ENCODE results near the gene REL.

Gene REL

DNA sequence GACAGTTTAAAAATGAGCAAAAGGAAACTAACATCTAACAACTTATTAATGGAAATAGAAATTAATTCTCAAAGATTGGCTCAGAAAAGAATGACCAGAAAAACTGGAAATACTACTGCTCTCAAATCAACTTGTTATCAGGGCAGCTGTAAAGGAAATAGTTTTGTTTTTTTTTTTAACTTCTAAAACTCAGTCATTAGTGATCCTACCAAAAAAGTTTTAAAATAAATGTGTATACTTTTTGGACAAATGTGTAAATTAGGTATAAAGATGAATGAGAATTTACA is 84.1 kb downstream of the REL start:
- DNase-seq (ENCODE audit: low spot score): no peak
- TF ChIP-seq, protein P1, sequence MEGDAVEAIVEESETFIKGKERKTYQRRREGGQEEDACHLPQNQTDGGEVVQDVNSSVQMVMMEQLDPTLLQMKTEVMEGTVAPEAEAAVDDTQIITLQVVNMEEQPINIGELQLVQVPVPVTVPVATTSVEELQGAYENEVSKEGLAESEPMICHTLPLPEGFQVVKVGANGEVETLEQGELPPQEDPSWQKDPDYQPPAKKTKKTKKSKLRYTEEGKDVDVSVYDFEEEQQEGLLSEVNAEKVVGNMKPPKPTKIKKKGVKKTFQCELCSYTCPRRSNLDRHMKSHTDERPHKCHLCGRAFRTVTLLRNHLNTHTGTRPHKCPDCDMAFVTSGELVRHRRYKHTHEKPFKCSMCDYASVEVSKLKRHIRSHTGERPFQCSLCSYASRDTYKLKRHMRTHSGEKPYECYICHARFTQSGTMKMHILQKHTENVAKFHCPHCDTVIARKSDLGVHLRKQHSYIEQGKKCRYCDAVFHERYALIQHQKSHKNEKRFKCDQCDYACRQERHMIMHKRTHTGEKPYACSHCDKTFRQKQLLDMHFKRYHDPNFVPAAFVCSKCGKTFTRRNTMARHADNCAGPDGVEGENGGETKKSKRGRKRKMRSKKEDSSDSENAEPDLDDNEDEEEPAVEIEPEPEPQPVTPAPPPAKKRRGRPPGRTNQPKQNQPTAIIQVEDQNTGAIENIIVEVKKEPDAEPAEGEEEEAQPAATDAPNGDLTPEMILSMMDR (IDR thresholded peaks at IDR 0.05; ENCODE audit: extremely low read depth, missing control alignments): no peak

DNA sequence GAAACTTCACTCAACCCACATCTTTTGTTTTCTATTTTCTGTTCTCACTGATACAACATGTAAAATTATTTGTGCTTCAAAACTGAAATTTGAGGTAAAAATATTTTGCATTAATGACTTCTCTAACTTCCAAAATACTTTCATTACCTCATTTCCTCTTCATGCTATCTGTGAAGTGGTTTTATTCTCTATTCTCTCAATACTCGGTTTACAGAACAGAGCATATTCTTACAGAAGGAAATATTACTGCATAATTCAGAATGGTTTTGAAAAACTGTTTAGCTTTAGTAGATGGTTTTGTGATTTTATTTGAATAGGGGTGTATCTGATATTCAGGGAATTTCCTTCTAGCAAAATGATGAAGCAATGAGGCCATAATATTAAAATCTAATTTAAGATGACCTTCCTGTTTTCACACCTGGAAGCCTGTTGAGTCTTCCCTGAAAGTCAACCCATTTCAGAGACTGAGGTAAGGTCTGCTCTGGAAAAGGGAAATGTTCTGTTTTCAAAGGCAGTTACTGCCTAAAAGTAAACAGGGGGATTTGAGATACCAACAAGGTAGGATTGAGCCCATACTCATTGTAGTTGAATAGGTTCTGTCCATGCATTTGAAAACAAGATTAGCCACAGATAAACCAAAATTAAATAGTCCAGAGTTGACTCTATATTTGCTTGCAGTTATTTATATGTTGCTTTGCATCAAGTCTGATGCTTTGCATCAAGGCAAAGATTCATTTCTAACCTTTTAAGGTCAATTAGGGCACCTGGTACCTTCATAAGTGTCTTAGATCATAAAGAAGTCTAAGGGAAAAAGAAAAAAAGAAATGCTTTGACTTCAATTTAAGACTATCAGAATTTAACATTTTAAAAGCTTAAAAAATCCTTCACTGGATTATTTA is 85.4 kb downstream of the REL start:
- TF ChIP-seq, protein P1 (IDR thresholded peaks at IDR 0.05; ENCODE audit: extremely low read depth, missing control alignments): no peak
- DNase-seq (ENCODE audit: low spot score): no peak

DNA sequence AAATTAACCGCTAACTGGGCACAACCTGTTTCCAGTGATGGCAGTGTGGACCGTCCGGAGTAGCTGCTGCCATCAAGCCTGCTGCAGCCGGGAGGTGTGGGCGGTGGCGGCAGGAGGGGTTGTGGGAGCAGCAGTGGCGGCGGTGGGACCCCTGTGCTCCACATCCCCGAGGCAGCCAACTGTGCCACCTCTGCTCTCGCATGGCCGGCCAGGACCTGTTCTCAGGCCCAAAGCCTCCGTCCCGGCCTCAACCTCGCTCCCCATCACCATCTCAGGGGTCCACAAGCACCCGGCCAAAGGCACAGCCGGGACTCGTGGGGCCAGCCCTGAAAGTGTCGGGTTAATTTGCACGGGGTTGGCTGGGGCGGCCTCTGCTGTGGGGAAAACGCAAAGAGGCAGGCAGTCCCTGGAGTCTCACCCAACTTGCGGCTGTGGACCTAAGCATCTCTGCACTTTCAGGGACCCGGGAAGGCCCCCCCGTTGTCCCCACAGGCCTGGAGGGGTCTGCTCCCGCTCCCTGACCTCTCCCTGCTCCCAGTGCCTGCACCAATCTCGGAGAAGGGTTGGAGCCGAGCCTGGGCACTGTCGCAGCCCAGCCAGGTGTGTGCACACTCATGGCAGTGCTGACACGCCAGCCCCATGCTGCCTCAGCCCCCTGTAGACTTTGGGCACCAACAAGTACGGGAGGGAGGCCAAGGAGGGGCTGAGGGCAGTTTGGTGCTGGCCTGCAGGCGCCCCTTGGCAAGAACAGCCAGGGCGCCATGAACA is 91.7 kb downstream of the REL start:
- TF ChIP-seq, protein P1 (IDR thresholded peaks at IDR 0.05; ENCODE audit: extremely low read depth, missing control alignments): no peak
- no peak for DNase-seq (ENCODE audit: low spot score)

DNA sequence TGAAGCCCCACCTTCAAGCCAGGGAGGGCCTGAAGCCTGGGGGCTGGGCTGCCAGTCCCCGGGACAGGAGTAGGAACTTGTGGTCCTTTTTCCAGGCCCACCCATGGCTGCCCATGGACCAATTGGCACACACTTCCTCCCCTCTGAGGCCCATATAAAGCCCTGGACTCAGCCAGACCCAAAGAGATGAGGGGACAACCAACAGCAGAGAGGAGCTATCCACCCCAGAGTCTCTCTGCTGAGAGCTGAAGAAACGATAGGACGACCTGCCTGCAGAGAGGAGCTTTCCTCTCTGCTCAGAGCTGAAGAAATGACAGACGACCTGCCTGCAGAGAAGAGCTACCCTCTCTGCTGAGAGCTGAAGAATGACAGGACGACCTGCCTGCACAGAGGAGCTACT is 92.3 kb downstream of the REL start:
- TF ChIP-seq, protein P1 (IDR thresholded peaks at IDR 0.05; ENCODE audit: extremely low read depth, missing control alignments): no peak

DNA sequence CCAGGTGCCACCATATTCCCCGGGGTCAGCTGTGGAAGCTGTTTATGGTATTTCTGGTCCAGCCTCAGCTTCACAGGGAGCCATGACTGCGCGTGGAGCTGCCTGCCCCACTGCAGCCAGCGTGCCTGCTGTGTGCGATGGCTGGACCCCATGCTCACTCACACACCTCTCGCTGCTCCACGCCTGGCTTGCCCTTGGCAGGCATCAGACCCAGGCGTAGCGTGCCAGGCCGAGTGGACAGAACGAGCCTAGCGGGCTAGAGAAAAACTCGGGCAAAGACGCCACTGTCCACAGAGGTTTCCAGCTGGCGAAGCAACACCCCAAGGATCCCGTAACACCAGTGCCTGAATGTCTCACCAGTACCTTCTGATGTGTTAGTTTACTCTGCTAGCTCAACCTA is 93.3 kb downstream of the REL start:
- TF ChIP-seq, protein P1 (IDR thresholded peaks at IDR 0.05; ENCODE audit: extremely low read depth, missing control alignments): no peak
- DNase-seq (ENCODE audit: low spot score): no peak

More for the DNA sequence above, 92.3 kb downstream of the REL start:
- no peak for DNase-seq (ENCODE audit: low spot score)
